Occipital lobe (tissue), 2 donors: ENCODE results near the gene MGMT. TPM values are rescaled to one million over a fixed set of nuclear protein-coding genes. Genes with fewer than 3 reads are reported as not detected.

Source experiments
- DNase-seq: peaks from one replicate; lab custom pipeline; 2025; lab: John Stamatoyannopoulos, UW
- total RNA-seq: library from RNA; depleted of rRNA; stranded (reverse); fragments of >200 nt; gene quantifications from one replicate; pipeline ENCODE4 v1.2.3, GENCODE V29; 2014

Gene MGMT
- total RNA-seq, 1 donor from 2014 or later: 6.6 TPM

GRCh38 chr10:129541748-129542487, 74.9 kb downstream of the MGMT start:
- no peak for DNase-seq

GRCh38 chr10:129542589-129542988, 75.5 kb downstream of the MGMT start:
- DNase-seq: no peak

GRCh38 chr10:129544205-129545202, 77.5 kb downstream of the MGMT start:
- no peak for DNase-seq

- DNase-seq: no peak
Observed at GRCh38 chr10:129545261-129545660, 78.2 kb downstream of the MGMT start.

GRCh38 chr10:129546106-129546505, 79.1 kb downstream of the MGMT start:
- DNase-seq: no peak

GRCh38 chr10:129547608-129548007, 80.6 kb downstream of the MGMT start:
- no peak for DNase-seq

GRCh38 chr10:129548600-129548999, 81.6 kb downstream of the MGMT start:
- no peak for DNase-seq

GRCh38 chr10:129550076-129550475, 83.0 kb downstream of the MGMT start:
- no peak for DNase-seq

GRCh38 chr10:129550658-129551057, 83.6 kb downstream of the MGMT start:
- DNase-seq: no peak

GRCh38 chr10:129552119-129552518, 85.1 kb downstream of the MGMT start:
- DNase-seq: no peak

- DNase-seq: no peak
Observed at GRCh38 chr10:129553928-129554327, 86.9 kb downstream of the MGMT start.

GRCh38 chr10:129556316-129556715, 89.3 kb downstream of the MGMT start:
- DNase-seq: no peak

GRCh38 chr10:129560361-129560760, 93.3 kb downstream of the MGMT start:
- DNase-seq: no peak

GRCh38 chr10:129562487-129562886, 95.4 kb downstream of the MGMT start:
- DNase-seq: no peak

- no peak for DNase-seq
Observed at GRCh38 chr10:129564923-129565322, 97.9 kb downstream of the MGMT start.

- no peak for DNase-seq
Observed at GRCh38 chr10:129568583-129569344, 101.7 kb downstream of the MGMT start.

GRCh38 chr10:129570185-129570584, 103.1 kb downstream of the MGMT start:
- DNase-seq: no peak

- no peak for DNase-seq
Observed at GRCh38 chr10:129579228-129579627, 112.2 kb downstream of the MGMT start.

GRCh38 chr10:129580010-129580409, 113.0 kb downstream of the MGMT start:
- DNase-seq: no peak

GRCh38 chr10:129580901-129581300, 113.9 kb downstream of the MGMT start:
- DNase-seq: no peak

- no peak for DNase-seq
Observed at GRCh38 chr10:129581827-129582411, 114.9 kb downstream of the MGMT start.
